ENCODE results near the gene HRH2. TPM values are rescaled to one million over a fixed set of nuclear protein-coding genes. Genes with fewer than 3 reads are reported as not detected.

Gene HRH2
- total RNA-seq, 2 experiments from 2014 or later = 23.2 to 24.5 TPM

- TF ChIP-seq, protein P1, sequence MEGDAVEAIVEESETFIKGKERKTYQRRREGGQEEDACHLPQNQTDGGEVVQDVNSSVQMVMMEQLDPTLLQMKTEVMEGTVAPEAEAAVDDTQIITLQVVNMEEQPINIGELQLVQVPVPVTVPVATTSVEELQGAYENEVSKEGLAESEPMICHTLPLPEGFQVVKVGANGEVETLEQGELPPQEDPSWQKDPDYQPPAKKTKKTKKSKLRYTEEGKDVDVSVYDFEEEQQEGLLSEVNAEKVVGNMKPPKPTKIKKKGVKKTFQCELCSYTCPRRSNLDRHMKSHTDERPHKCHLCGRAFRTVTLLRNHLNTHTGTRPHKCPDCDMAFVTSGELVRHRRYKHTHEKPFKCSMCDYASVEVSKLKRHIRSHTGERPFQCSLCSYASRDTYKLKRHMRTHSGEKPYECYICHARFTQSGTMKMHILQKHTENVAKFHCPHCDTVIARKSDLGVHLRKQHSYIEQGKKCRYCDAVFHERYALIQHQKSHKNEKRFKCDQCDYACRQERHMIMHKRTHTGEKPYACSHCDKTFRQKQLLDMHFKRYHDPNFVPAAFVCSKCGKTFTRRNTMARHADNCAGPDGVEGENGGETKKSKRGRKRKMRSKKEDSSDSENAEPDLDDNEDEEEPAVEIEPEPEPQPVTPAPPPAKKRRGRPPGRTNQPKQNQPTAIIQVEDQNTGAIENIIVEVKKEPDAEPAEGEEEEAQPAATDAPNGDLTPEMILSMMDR (IDR thresholded peaks at IDR 0.05) = no peak
- peaks cover 14% of the 10 kb centered on the region for H3K27me3 Mint-ChIP-seq
Measured at GRCh38 chr5:175735701-175736100, 77.8 kb downstream of the HRH2 start.

DNA sequence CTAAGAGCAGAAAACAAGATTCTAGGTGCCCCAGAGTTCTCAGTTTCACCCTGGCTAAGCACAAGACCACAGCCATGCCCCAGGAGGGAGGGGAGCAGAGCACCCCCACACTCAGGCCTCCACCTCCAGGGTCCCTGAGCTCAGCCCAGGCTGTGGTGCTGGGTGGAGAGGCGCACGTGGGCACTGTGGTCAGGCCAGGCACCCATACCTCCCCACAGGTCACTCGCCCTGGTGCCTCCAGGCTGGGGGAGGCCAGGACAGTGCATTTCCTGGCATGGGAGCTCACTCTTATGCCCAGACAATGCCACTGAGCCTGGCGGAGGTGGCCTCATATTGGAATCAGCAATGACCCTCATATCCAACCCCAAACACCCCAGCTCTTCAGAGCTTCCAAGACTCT lies 78.8 kb downstream of the HRH2 start:
- no peak for ATAC-seq
- CTCF ChIA-PET = interaction anchor here (0.8 kb wide), 1 partner anchor 18 kb away, joined by 3 read pairs; no protein-coding TSS in a partner anchor

More at GRCh38 chr5:175735701-175736100, 77.8 kb downstream of the HRH2 start:
- intact Hi-C loops (cut with micrococcal nuclease) = no loop called here
- Mint-ChIP-seq H3K4me1 (ENCODE audit: low read depth) (no peaks in the 10 kb centered on the region), H3K9me3 (no peaks in the 10 kb centered on the region), H3K4me3 (no peak overlapping the region), H3K36me3 (ENCODE audit: low read depth) (no peaks in the 10 kb centered on the region), H3K27ac (no peak overlapping the region)
- ATAC-seq (no peak), DNase-seq (no peak)
- ChIA-PET POLR2A (no interaction called here), CTCF (interaction anchor here (0.6 to 1.1 kb wide), 2 partner anchors 8 to 18 kb away, joined by 3 read pairs; no protein-coding TSS in a partner anchor)

DNA sequence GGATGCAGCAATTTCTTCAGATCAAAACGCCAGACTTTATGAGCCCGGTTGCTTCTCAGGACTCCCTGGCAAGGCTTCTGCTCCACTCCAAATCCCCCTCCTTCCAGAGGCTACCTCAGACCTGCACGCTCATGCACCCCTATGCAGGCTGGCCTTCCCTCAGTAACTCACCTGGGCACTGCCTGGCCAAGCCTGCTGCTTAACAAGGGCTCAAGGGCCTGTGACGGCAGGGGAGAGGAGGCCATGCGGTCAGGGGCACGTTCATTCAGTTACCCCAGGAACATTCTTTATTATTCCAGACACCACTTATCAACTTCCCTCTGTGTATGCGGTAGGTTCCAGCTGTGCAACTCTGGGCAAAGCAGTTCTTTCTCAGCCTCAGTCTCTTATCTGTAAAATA lies 79.6 kb downstream of the HRH2 start:
- POLR2A ChIA-PET = no interaction called here
- Mint-ChIP-seq H3K27me3 (peaks cover 19% of the 10 kb centered on the region), H3K4me3 (no peak overlapping the region), H3K4me1 (ENCODE audit: low read depth) (no peaks in the 10 kb centered on the region), H3K36me3 (ENCODE audit: low read depth) (no peaks in the 10 kb centered on the region), H3K27ac (no peak overlapping the region), H3K9me3 (no peaks in the 10 kb centered on the region)
- DNase-seq (no peak), ATAC-seq (no peak)
- TF ChIP-seq, protein P1 (IDR thresholded peaks at IDR 0.05) = no peak
- intact Hi-C loops (cut with micrococcal nuclease) = no loop called here
- CTCF ChIA-PET = interaction anchor here (3.0 kb wide), 1 partner anchor 8 kb away, joined by 11 read pairs; no protein-coding TSS in a partner anchor

More for the DNA sequence above, 78.8 kb downstream of the HRH2 start:
- no peaks in the 10 kb centered on the region for H3K36me3 Mint-ChIP-seq (ENCODE audit: low read depth)
- no peak for DNase-seq
- no peaks in the 10 kb centered on the region for H3K4me1 Mint-ChIP-seq (ENCODE audit: low read depth)
- TF ChIP-seq, protein P1 (IDR thresholded peaks at IDR 0.05) = no peak
- intact Hi-C loops (cut with micrococcal nuclease) = no loop called here
- POLR2A ChIA-PET = interaction anchor here (1.3 kb wide), 1 partner anchor 12 kb away, joined by 3 read pairs; no protein-coding TSS in a partner anchor
- H3K4me3 Mint-ChIP-seq = no peak overlapping the region
- H3K27ac Mint-ChIP-seq = no peak overlapping the region
- no peaks in the 10 kb centered on the region for H3K9me3 Mint-ChIP-seq
- H3K27me3 Mint-ChIP-seq = peaks cover 19% of the 10 kb centered on the region

DNA sequence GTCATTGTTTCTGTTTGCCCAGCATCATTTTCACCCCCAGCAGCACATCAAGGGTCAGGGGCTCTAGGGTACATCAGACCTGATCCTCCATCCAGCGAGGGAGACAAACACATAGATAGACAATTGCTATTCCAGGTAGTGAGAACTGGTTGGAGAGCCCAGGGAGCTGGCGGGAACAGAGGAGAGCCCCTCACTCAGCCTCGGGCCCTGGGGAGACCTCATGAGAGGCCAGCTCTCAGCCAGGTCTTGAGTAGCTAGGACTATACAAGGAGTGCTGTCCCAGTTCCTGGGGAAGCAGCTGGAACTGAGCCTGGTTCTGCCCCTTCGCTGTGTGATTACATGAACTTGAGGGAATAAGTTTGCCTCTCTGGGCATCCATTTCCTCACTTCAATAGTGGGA lies 80.3 kb downstream of the HRH2 start:
- CTCF ChIA-PET = interaction anchor here (3.0 kb wide), 1 partner anchor 9 kb away, joined by 11 read pairs; no protein-coding TSS in a partner anchor
- H3K27me3 Mint-ChIP-seq = peaks cover 21% of the 10 kb centered on the region
- no peak overlapping the region for H3K4me3 Mint-ChIP-seq
- H3K36me3 Mint-ChIP-seq (ENCODE audit: low read depth) = no peaks in the 10 kb centered on the region
- ATAC-seq = no peak
- H3K4me1 Mint-ChIP-seq (ENCODE audit: low read depth) = no peaks in the 10 kb centered on the region
- DNase-seq = no peak
- intact Hi-C loops (cut with micrococcal nuclease) = no loop called here
- no peak overlapping the region for H3K27ac Mint-ChIP-seq
- POLR2A ChIA-PET = no interaction called here
- H3K9me3 Mint-ChIP-seq = no peaks in the 10 kb centered on the region
- TF ChIP-seq, protein P1 (IDR thresholded peaks at IDR 0.05) = no peak

DNA sequence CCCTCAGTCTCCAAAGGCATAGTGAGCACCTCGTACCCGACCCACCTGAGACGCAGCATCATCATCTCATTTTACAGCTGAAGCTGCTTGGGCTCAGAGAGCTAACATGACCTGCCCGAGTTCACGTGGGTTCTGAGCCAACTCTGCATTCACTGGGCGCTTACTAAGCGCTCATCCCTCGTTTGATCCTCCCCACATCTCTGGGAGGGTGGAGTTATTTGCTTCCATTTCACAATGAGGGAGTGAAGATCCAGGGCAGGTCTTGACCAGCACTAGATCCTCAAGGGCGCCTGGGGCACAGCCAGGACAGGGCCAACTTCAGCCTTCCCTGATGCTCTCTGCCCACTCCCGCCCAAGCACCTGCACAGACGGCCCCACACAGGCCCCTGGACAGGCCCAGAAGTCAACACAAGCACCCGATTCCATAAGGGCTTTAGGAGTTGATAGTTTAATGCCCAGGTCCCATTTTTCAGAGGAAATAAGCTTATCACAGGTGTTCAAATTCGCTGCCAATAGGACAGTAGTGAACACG lies 80.8 kb downstream of the HRH2 start:
- no peak for ATAC-seq
- Mint-ChIP-seq H3K27ac (no peak overlapping the region), H3K36me3 (ENCODE audit: low read depth) (no peaks in the 10 kb centered on the region), H3K27me3 (peaks cover 25% of the 10 kb centered on the region), H3K4me1 (ENCODE audit: low read depth) (no peaks in the 10 kb centered on the region), H3K4me3 (no peak overlapping the region), H3K9me3 (no peaks in the 10 kb centered on the region)
- ChIA-PET CTCF (interaction anchor here (3.0 kb wide), 1 partner anchor 9 kb away, joined by 11 read pairs; no protein-coding TSS in a partner anchor), POLR2A (interaction anchor here (0.6 kb wide), 1 partner anchor 26 kb away, joined by 3 read pairs; no protein-coding TSS in a partner anchor)
- DNase-seq = no peak
- intact Hi-C loops (cut with micrococcal nuclease) = no loop called here
- TF ChIP-seq, protein P1 (IDR thresholded peaks at IDR 0.05) = no peak
